Prostate gland (tissue), 2 donors: Measurements from ENCODE around the gene PDHB.

Experiments used
- CTCF ChIP-seq, 4 experiments: fragments of 200-600 bp in 2 of 4; fragments of 450-650 bp in 2 of 4; sonication (generic) in 2 of 4; IDR thresholded peaks; 1 replicate in 3 of 4; 2 replicates in 1 of 4; pipeline ENCODE4 v1.5.1; 2016 to 2019; ENCODE audit warnings: antibody characterized with exemption in 4 of 4, mild to moderate bottlenecking in 2 of 4, moderate library complexity in 2 of 4
- POLR2A ChIP-seq: fragments of 450-650 bp; IDR thresholded peaks from one replicate; pipeline ENCODE4 v1.6.1; 2016; ENCODE audit warnings: antibody characterized with exemption, mild to moderate bottlenecking

- TF ChIP-seq CTCF (IDR thresholded peaks at IDR 0.05) (no peak), POLR2A (no peak)
Observed at GRCh38 chr3:58463942-58464271, 30.3 kb upstream of the PDHB start.
